GM19023 (cell line): Measurements from ENCODE around the gene OR12D3.
"Not testable (repeated sequence)": the region's sequence is repeated elsewhere in the genome, so short reads cannot be mapped to it uniquely, and the experiment has no call there.

Source experiments
- ATAC-seq: cut with Tn5 transposase; IDR thresholded peaks from one replicate; pipeline ENCODE4 v1.9.1; 2021; ENCODE audit warnings: mild to moderate bottlenecking, moderate library complexity; ENCODE audit not compliant: unreplicated experiment

The OR12D3 gene, protein sequence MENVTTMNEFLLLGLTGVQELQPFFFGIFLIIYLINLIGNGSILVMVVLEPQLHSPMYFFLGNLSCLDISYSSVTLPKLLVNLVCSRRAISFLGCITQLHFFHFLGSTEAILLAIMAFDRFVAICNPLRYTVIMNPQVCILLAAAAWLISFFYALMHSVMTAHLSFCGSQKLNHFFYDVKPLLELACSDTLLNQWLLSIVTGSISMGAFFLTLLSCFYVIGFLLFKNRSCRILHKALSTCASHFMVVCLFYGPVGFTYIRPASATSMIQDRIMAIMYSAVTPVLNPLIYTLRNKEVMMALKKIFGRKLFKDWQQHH

GRCh38 chr6:29375191-29375590 lies at the start of gene OR12D3:
Gene OR12D3, minus strand, starts transcription at chr6:29375291. Its CDS starts 4 bp downstream, at chr6:29375287.
- ATAC-seq, result no peak

DNA sequence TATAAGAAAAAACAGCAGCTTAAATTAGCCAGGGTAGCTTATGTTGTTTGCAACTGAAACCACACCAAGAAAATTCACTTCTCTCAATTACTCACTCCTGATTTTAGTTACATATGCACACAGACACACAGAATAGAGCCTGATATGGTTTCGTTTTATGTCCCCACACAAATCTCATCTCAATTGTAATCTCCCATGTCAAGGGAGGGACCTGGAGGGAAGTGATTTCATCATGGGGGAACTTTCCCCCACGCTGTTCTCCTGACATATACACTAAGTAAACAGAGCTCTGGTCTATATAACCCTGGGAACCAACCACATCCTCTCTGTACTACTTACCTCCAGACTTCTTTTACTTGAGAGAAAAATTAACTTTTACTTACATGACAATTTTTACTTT lies 49.5 kb upstream of the OR12D3 start:
- ATAC-seq, result no peak

GRCh38 chr6:29424168-29424567 lies 49.1 kb upstream of the OR12D3 start:
- no peak for ATAC-seq

GRCh38 chr6:29419516-29419915 lies 44.4 kb upstream of the OR12D3 start:
- no peak for ATAC-seq

DNA sequence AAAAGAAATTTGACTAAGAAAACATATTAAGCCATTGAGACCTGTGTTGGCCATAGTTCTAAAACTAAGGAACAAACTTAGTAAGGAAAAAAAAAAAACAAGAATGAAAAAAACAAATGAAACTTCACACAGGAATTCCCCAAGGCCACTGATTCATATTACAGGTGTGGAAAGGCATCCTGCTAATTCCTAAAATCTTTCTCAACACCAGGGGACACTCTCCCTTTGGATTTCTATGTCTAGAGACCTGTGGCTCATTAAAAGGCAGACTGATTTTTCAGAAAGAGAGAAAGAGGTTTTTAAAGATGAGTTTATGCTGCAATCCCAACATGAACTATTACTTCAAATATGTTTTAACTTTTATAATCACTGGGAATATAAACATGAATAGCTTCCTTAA lies 39.5 kb upstream of the OR12D3 start, which contains the start of gene OR12D1:
Gene OR12D1 (plus strand): TSS at position 341 of the 400 bp plus-strand sequence.
- ATAC-seq, result no peak

DNA sequence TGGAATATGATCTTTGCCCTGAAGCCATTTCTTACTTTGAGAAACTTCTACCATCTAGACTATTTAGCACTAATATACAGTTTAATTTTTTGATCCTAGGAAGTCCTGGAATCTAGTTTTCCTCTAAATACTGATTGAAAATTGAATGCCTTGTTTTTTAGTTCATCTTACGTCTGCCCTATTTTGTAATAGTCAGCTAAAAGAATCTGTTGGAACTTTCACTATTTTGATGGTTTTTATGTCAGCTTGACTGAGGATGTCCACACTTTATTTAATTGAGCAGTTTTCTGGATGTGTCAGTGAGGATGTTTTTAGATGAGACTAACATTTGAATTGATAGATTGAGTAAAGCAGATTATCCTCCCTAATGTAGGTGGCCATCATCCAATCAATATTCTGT lies 28.7 kb upstream of the OR12D3 start:
- no peak for ATAC-seq

GRCh38 chr6:29399525-29399924 lies 24.4 kb upstream of the OR12D3 start:
- ATAC-seq, result no peak

DNA sequence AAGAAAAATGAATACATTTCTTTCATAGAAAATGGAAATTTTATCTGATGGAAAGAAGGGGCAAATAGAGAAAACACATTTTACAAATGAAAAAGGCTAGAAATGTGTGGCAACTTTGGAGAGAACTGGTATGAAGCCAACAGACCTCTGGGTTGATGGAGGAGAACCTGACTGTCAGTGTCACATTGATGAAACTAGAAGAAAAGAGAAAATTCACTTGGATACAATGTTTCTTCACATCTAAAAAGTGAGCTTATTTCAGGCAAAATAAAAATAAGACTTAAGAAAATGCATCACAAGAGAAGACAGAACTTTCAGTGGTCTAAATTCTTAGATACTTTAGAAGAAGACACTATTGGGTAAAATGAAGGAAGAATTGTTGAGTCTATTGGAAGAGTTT lies 20.2 kb upstream of the OR12D3 start, which contains the start of gene OR12D2:
Gene OR12D2 (plus strand): TSS at position 301 of the 400 bp plus-strand sequence. CDS start 1,069 bp downstream, outside the sequence.
- no peak for ATAC-seq

GRCh38 chr6:29388533-29388932 lies 13.4 kb upstream of the OR12D3 start:
- ATAC-seq, result no peak

DNA sequence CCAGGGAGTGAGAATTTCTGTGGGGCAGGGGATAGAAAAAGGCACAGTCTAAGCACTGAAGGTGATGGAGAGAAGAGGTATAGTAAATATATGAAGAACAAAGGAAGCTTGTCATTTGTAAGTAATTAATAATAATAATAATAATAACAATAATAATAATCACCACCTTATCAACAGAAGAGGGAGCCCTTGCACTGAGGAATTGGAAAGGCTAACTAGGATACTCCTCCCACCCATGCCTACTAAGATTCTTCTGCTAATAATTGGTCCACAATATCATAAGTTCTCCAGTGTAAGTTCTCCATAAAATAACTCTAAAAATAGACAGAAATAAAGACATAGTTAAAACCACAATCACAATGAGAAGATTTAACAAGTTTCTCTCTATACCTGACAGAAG lies 912 bp upstream of the OR12D3 start:
- ATAC-seq, result no peak

- no peak for ATAC-seq
Observed at GRCh38 chr6:29368765-29369164, 6.3 kb downstream of the OR12D3 start, which contains the start of gene OR5V1. Gene OR5V1, minus strand, starts transcription at chr6:29368865. Its CDS starts 12,670 bp downstream, at chr6:29356195.

- no peak for ATAC-seq
Observed at GRCh38 chr6:29355603-29356002, 19.5 kb downstream of the OR12D3 start.

GRCh38 chr6:29354980-29355379 lies 20.1 kb downstream of the OR12D3 start:
- ATAC-seq, result no peak

- ATAC-seq, result not testable (repeated sequence)
Observed at GRCh38 chr6:29349348-29349747, 25.7 kb downstream of the OR12D3 start.

GRCh38 chr6:29345380-29345779 lies 29.7 kb downstream of the OR12D3 start:
- no peak for ATAC-seq

- no peak for ATAC-seq
Observed at GRCh38 chr6:29336269-29336668, 38.8 kb downstream of the OR12D3 start.

GRCh38 chr6:29332676-29333075 lies 42.4 kb downstream of the OR12D3 start:
- no peak for ATAC-seq

DNA sequence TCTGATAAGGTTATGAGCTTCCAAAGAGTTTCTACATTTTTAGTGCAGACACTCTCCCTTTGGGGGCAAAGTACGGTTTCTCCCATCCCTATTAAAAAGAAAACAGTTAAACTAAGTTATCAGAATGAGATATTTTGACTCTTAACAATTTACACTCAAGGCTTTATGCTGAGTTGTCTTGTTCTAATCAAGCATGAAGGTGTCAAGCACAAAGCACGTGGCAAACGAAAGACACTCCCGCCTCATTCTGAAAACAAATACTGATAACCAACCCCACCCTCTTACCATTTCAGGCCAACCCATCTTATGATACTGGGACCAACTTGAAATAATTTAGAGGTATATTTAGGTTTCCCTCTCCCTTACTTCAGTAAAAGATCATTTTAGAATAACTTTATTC lies 49.3 kb downstream of the OR12D3 start:
- ATAC-seq, result no peak
